Esophagus (tissue), 2 donors: ENCODE data around the gene DCAF8L1. TPM values are rescaled to one million over a fixed set of nuclear protein-coding genes. Genes with fewer than 3 reads are reported as not detected.

ENCODE experiments used
- H3K27ac ChIP-seq, 2 donors: one replicate each; pipeline ENCODE4 v1.5.1; 2013; ENCODE audit warnings: low read depth in 2 of 2, mild to moderate bottlenecking in 2 of 2, inconsistent platforms in 1 of 2, low read length in 1 of 2, moderate library complexity in 1 of 2
- H3K27me3 ChIP-seq, 2 donors: one replicate each; pipeline ENCODE4 v1.6.1; 2013; ENCODE audit warnings: low read length in 2 of 2, control low read depth in 1 of 2, mild to moderate bottlenecking in 1 of 2; ENCODE audit not compliant: insufficient read depth in 2 of 2, control insufficient read depth in 1 of 2
- H3K36me3 ChIP-seq, 2 donors: one replicate each; pipeline ENCODE4 v1.6.1; 2013; ENCODE audit warnings: low read length in 1 of 2; ENCODE audit not compliant: control insufficient read depth in 2 of 2, insufficient read depth in 2 of 2
- H3K4me1 ChIP-seq, 2 donors: one replicate each; pipeline ENCODE4 v1.6.1; 2013; ENCODE audit warnings: low read length in 1 of 2; ENCODE audit not compliant: control insufficient read depth in 2 of 2, insufficient read depth in 2 of 2
- H3K4me3 ChIP-seq, 2 donors: one replicate each; pipeline ENCODE4 v1.5.1; 2013; ENCODE audit warnings: low read length in 2 of 2, mild to moderate bottlenecking in 2 of 2, low read depth in 1 of 2, moderate library complexity in 1 of 2
- H3K9me3 ChIP-seq, 2 donors: one replicate each; pipeline ENCODE4 v1.6.1; 2013; ENCODE audit warnings: mild to moderate bottlenecking in 2 of 2, low read depth in 1 of 2, low read length in 1 of 2, moderate library complexity in 1 of 2; ENCODE audit not compliant: control insufficient read depth in 2 of 2, insufficient read depth in 1 of 2
- WGBS, 2 donors: extraction: QIAGEN DNeasy Blood & Tissue Kit; methylation state at CpG; one replicate each; pipeline ENCODE4 v1.1.7; 2013; 5-methylcytosine and 5-hydroxymethylcytosine counted together
- polyA plus RNA-seq, 2 donors: library from polyadenylated mRNA; stranded (reverse); fragments of 200-250 nt; gene quantifications; one replicate each; pipeline ENCODE4 v1.2.3, GENCODE V29; 2013
- donor health status: healthy with polysubstance abuse.
- donor health status: Bipolar disorder and iron deficiency.

DCAF8L1 gene
- not detected for polyA plus RNA-seq

DNA sequence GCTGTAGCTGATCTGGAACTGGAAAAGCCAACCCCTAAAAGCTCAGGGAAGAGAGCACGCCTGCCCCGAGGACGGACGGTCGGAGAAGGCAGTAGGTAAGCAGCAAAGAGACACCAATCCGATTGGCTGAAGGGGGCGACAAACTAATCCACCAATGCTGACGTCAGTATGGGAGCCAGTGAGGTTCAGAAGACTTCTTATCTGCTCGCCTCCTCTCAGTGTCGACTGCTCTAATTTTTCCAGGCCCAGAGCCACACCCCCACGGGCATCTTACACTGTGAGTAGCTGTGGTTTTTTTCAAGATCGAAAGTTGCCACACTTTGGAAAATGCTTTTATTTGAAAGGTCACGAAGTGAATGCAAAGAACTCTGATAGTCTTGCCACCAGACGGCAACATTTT is at the start of gene DCAF8L1:
TSS of gene DCAF8L1 (minus strand) at position 101 of the 400 bp plus-strand sequence. CDS start 115 bp downstream, outside the sequence.
- WGBS, 2 donors: 87 to 93% methylated on average over 14 of the region's 14 CpGs
- H3K27me3 ChIP-seq: no peaks in the 10 kb centered on the region

DNA sequence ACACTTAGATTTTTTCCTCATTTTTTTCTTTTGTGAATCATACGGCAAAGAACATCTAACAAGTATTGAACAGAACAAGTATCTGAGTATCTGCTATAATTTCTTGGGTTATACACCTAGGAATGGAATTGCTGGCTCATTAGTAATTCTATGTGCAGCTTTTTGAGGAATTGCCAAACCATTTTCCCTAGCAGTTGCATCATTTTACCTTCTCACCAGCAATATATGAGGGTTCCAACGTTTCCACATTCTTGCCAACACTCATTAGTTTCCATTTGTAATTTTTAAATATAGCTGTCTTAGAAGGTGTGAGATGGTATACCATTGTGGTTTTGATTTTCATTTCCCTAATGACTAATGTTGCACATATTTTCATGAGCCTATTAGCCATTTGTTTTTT is 41.1 kb upstream of the DCAF8L1 start:
- Histone ChIP-seq H3K9me3 (no peaks in the 10 kb centered on the region), H3K36me3 (no peaks in the 10 kb centered on the region), H3K27ac (no peak overlapping the region), H3K4me3 (no peak overlapping the region), H3K4me1 (no peaks in the 10 kb centered on the region), H3K27me3 (no peaks in the 10 kb centered on the region)
- 62 to 68% methylated on average over 2 of the region's 2 CpGs for WGBS, 2 donors

More for the DNA sequence above, at the start of gene DCAF8L1:
- no peaks in the 10 kb centered on the region for H3K9me3 ChIP-seq
- H3K4me3 ChIP-seq: no peak within 1 kb of the TSS
- no peak within 1 kb of the TSS for H3K27ac ChIP-seq
- no peaks in the 10 kb centered on the region for H3K36me3 ChIP-seq
- H3K4me1 ChIP-seq: no peaks in the 10 kb centered on the region

DNA sequence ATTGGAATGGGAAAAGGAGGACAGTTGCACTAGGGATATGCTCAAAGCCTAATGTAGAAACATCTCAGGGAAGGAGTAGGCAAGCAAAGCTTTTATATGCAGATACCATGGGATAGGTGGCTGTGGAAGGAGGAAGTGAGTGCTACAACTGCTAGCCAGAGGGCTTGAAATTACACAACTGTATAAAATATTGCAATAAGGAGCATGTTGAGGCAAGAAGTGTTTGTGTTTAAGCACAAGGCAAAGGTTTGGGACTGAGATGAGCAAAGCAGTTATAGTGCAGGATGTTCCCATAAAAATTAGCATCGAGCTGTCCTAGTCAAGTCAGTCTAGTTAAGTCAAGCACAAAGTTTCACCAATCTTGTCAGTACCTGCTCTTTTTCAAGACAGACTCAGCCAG is 35.6 kb upstream of the DCAF8L1 start:
- H3K9me3 ChIP-seq: no peaks in the 10 kb centered on the region
- no peak overlapping the region for H3K4me3 ChIP-seq
- H3K27me3 ChIP-seq: no peaks in the 10 kb centered on the region
- H3K36me3 ChIP-seq: no peaks in the 10 kb centered on the region
- H3K4me1 ChIP-seq: no peaks in the 10 kb centered on the region
- 58 to 61% methylated on average over 1 of the region's 1 CpG for WGBS, 2 donors
- no peak overlapping the region for H3K27ac ChIP-seq

GRCh38 chrX:28015993-28016392 is 34.7 kb upstream of the DCAF8L1 start:
- Histone ChIP-seq H3K27ac (no peak overlapping the region), H3K4me3 (no peak overlapping the region), H3K36me3 (no peaks in the 10 kb centered on the region), H3K4me1 (no peaks in the 10 kb centered on the region), H3K27me3 (no peaks in the 10 kb centered on the region), H3K9me3 (no peaks in the 10 kb centered on the region)
- WGBS, 2 donors: 88 to 96% methylated on average over 6 of the region's 6 CpGs

- Histone ChIP-seq H3K4me3 (no peak overlapping the region), H3K9me3 (no peaks in the 10 kb centered on the region), H3K27me3 (no peaks in the 10 kb centered on the region), H3K27ac (no peak overlapping the region), H3K36me3 (no peaks in the 10 kb centered on the region), H3K4me1 (no peaks in the 10 kb centered on the region)
- WGBS, 2 donors: 60 to 74% methylated on average over 2 of the region's 2 CpGs
These were observed 29.6 kb upstream of the DCAF8L1 start for GRCh38 chrX:28010875-28011274.

- Histone ChIP-seq H3K27me3 (no peaks in the 10 kb centered on the region), H3K36me3 (no peaks in the 10 kb centered on the region), H3K4me3 (no peak overlapping the region), H3K4me1 (no peaks in the 10 kb centered on the region), H3K27ac (no peak overlapping the region), H3K9me3 (no peaks in the 10 kb centered on the region)
- 81 to 82% methylated on average over 1 of the region's 1 CpG for WGBS, 2 donors
These were observed 17.4 kb upstream of the DCAF8L1 start for GRCh38 chrX:27998666-27999065.

DNA sequence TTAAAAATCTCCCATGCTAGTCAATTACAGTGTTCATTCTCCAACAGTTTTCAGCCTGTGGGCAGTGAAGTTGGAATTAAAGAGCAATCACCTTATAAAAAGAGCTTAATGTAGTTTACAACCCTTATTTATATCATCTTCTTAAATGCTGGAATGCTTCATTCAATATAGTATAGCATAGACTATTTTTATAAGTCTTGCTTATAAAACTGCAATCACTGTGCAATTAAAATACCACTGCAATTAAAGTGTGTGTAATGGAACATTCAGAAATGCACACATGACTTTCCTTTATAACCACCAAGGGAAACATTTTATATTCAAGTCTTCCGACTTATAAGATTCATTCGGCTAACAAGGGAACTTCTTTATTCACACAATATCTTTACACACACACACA is 16.4 kb upstream of the DCAF8L1 start:
- Histone ChIP-seq H3K4me1 (no peaks in the 10 kb centered on the region), H3K4me3 (no peak overlapping the region), H3K27me3 (no peaks in the 10 kb centered on the region), H3K9me3 (no peaks in the 10 kb centered on the region), H3K36me3 (no peaks in the 10 kb centered on the region), H3K27ac (no peak overlapping the region)
- WGBS, 2 donors: 81 to 86% methylated on average over 2 of the region's 2 CpGs

- Histone ChIP-seq H3K4me3 (no peak overlapping the region), H3K36me3 (no peaks in the 10 kb centered on the region), H3K27ac (no peak overlapping the region), H3K27me3 (no peaks in the 10 kb centered on the region), H3K9me3 (no peaks in the 10 kb centered on the region), H3K4me1 (no peaks in the 10 kb centered on the region)
- WGBS, 2 donors: 48 to 57% methylated on average over 3 of the region's 3 CpGs
These were observed 14.9 kb upstream of the DCAF8L1 start for GRCh38 chrX:27996132-27996531.

DNA sequence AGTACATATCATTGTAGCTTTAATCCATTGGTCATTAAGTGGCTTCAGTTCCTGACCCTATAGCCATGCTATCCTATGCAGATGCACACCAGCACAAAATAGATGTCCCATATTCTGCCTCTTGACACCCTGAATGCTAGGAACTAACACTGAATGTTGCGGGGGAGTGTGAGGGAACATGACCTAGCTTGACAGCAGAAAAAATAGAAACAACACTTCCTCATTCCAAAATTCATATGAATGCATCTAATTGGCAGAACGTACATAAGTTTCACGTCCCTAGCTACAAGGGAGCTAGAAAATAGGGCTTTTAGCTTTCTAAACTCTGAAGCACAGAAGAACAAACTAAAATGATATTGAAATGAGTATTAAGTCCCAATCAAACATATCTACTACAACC is 14.4 kb upstream of the DCAF8L1 start:
- 45 to 65% methylated on average over 3 of the region's 3 CpGs for WGBS, 2 donors
- no peak overlapping the region for H3K27ac ChIP-seq
- H3K4me3 ChIP-seq: no peak overlapping the region
- H3K4me1 ChIP-seq: no peaks in the 10 kb centered on the region
- no peaks in the 10 kb centered on the region for H3K27me3 ChIP-seq
- no peaks in the 10 kb centered on the region for H3K9me3 ChIP-seq
- H3K36me3 ChIP-seq: no peaks in the 10 kb centered on the region

GRCh38 chrX:27987862-27988646 is 6.8 kb upstream of the DCAF8L1 start:
- H3K4me1 ChIP-seq: no peaks in the 10 kb centered on the region
- H3K27me3 ChIP-seq: no peaks in the 10 kb centered on the region
- WGBS, 2 donors: 17 to 32% methylated on average over 2 of the region's 2 CpGs
- no peaks in the 10 kb centered on the region for H3K9me3 ChIP-seq
- H3K4me3 ChIP-seq: no peak overlapping the region
- no peaks in the 10 kb centered on the region for H3K36me3 ChIP-seq
- no peak overlapping the region for H3K27ac ChIP-seq
